ENCODE data around the gene IL1RAPL1.

DNA sequence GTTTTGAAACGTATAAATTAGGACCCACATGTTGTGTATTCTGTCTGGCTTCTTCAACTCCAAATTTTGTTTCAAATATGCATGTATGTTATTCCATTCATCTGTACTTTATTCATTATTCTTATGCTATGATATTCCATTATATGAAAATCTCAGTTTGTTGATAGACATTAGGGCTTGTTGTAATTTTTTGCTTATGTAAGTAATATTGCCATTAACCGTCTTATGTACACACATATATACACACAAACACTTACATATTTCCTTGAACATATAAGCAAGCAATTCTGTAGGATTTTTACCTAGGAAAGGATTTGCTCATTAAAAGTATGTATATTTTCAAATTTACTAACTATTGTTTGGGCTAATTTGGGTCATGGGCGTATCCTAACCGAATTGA, 820.1 kb downstream of the IL1RAPL1 start:
- TF ChIP-seq EZH2 (IDR thresholded peaks at IDR 0.05; ENCODE audit: insufficient read depth, low read length): no peak
- TF ChIP-seq CTCF (IDR thresholded peaks at IDR 0.05; ENCODE audit: insufficient read depth, low read depth, low read length): no peak
